B cell (primary cell): ENCODE measurements around the gene TAS1R1. TPM values are rescaled to one million over a fixed set of nuclear protein-coding genes. Genes with fewer than 3 reads are reported as not detected.

Experiments used
- ATAC-seq: fragments of 200-7000 bp; cut with Tn5 transposase; one replicate; pipeline ENCODE4 v1.10.0; 2021; ENCODE audit warnings: low read depth, mild to moderate bottlenecking, moderate number of reproducible peaks, moderate library complexity
- CTCF ChIA-PET: fragments of 350-600 bp; sonication (Branson Sonifier 250); formaldehyde crosslinking; loops from one replicate; lab custom pipeline; 2021; ENCODE audit warnings: antibody characterized with exemption, inconsistent platforms; lab: Charles Lee
- POLR2A ChIA-PET: fragments of 350-600 bp; sonication (Branson Sonifier 250); formaldehyde crosslinking; loops from one replicate; lab custom pipeline; 2021; ENCODE audit warnings: antibody characterized with exemption; lab: Charles Lee
- DNase-seq: peaks from one replicate; pipeline ENCODE4 v3.0.0; 2013
- H2AFZ ChIP-seq: 2 replicates; pipeline ENCODE4 v1.6.1; 2012; ENCODE audit warnings: mild to moderate bottlenecking, low read depth, low read length; ENCODE audit not compliant: insufficient read depth, poor library complexity, severe bottlenecking
- H3K27ac ChIP-seq, 2 donors: 1 replicate in 1 of 2; 2 replicates in 1 of 2; pipeline ENCODE4 v1.5.1; 2012 to 2013; ENCODE audit warnings: low read length in 2 of 2, mild to moderate bottlenecking in 2 of 2, moderate library complexity in 1 of 2
- H3K27me3 ChIP-seq, 4 experiments: fragments of 200-600 bp in 1 of 4; sonication (generic) in 1 of 4; replicated peaks in 1 of 4; 1 replicate in 2 of 4; 2 replicates in 2 of 4; pipeline versions ENCODE4 v1.6.1 to v1.7.0; 2013 to 2016; ENCODE audit warnings: low read length in 3 of 4, mild to moderate bottlenecking in 2 of 4, mixed read lengths in 1 of 4, moderate library complexity in 1 of 4; ENCODE audit not compliant: insufficient read depth in 4 of 4, control insufficient read depth in 3 of 4; ENCODE audit errors: control extremely low read depth in 1 of 4
- H3K36me3 ChIP-seq, 2 experiments: replicated peaks in 1 of 2; 1 replicate in 1 of 2; 2 replicates in 1 of 2; pipeline versions ENCODE4 v1.6.1 to v1.7.1; 2013; ENCODE audit warnings: low read length in 1 of 2; ENCODE audit not compliant: insufficient read depth in 2 of 2, control insufficient read depth in 1 of 2; ENCODE audit errors: control extremely low read depth in 1 of 2, extremely low read depth in 1 of 2
- H3K4me1 ChIP-seq, 2 donors: fragments of 200-600 bp in 1 of 2; sonication (generic) in 1 of 2; 1 replicate in 1 of 2; 2 replicates in 1 of 2; pipeline versions ENCODE4 v1.5.1 to v1.6.1; 2013 to 2017; ENCODE audit warnings: low read length in 2 of 2; ENCODE audit not compliant: control insufficient read depth in 2 of 2, insufficient read depth in 2 of 2
- H3K4me2 ChIP-seq: replicated peaks from 2 replicates; pipeline ENCODE3; 2012; ENCODE audit warnings: mild to moderate bottlenecking, low read depth, low read length; ENCODE audit not compliant: poor library complexity, severe bottlenecking
- H3K4me3 ChIP-seq, 5 experiments: fragments of 200-600 bp in 1 of 5; sonication (generic) in 1 of 5; 1 replicate in 3 of 5; 2 replicates in 2 of 5; pipeline versions ENCODE4 v1.5.1 to v1.7.0; 2011 to 2016; ENCODE audit warnings: low read length in 4 of 5, mild to moderate bottlenecking in 4 of 5, low read depth in 2 of 5, control low read depth in 1 of 5, moderate library complexity in 1 of 5; ENCODE audit not compliant: insufficient read depth in 1 of 5; ENCODE audit errors: control extremely low read depth in 1 of 5, extremely low read depth in 1 of 5
- H3K79me2 ChIP-seq: fragments of 200-600 bp; sonication (generic); one replicate; pipeline ENCODE4 v1.6.0; 2016; ENCODE audit warnings: low read length; ENCODE audit not compliant: control insufficient read depth, insufficient read depth
- H3K9ac ChIP-seq: fragments of 200-600 bp; sonication (generic); 2 replicates; pipeline ENCODE4 v1.6.1; 2017; ENCODE audit warnings: mild to moderate bottlenecking, low read length, moderate library complexity
- H3K9me3 ChIP-seq, 3 donors: one replicate each; pipeline versions ENCODE4 v1.6.1 to v1.7.1; 2013; ENCODE audit warnings: low read length in 2 of 3; ENCODE audit not compliant: control insufficient read depth in 2 of 3, insufficient read depth in 1 of 3; ENCODE audit errors: control extremely low read depth in 1 of 3
- H4K20me1 ChIP-seq: 2 replicates; pipeline ENCODE4 v1.6.0; 2012; ENCODE audit warnings: mild to moderate bottlenecking, low read length; ENCODE audit not compliant: insufficient read depth, control insufficient read depth, poor library complexity, severe bottlenecking
- H3K27ac Mint-ChIP-seq: one replicate; pipeline ENCODE4 v1.8.0; 2021; ENCODE audit warnings: mixed read lengths
- H3K27me3 Mint-ChIP-seq: one replicate; pipeline ENCODE4 v1.8.0; 2021; ENCODE audit warnings: mixed read lengths
- H3K4me1 Mint-ChIP-seq: one replicate; pipeline ENCODE4 v1.8.0; 2021; ENCODE audit warnings: mixed read lengths
- H3K4me3 Mint-ChIP-seq: one replicate; pipeline ENCODE4 v1.8.0; 2021; ENCODE audit warnings: mixed read lengths
- H3K9me3 Mint-ChIP-seq: one replicate; pipeline ENCODE4 v1.8.0; 2022; ENCODE audit warnings: mixed read lengths; ENCODE audit not compliant: insufficient read depth
- CTCF ChIP-seq: fragments of 200-600 bp; IDR thresholded peaks from one replicate; pipeline ENCODE4 v1.8.0; 2022; ENCODE audit warnings: antibody characterized with exemption, mild to moderate bottlenecking
- EZH2 ChIP-seq: IDR thresholded peaks from 2 replicates; pipeline ENCODE4 v1.6.1; 2012; ENCODE audit warnings: borderline replicate concordance, low read depth, mild to moderate bottlenecking, moderate library complexity, low read length; ENCODE audit not compliant: insufficient read depth, poor library complexity, severe bottlenecking
- WGBS: methylation state at CpG from one replicate; pipeline ENCODE4 v1.1.5; 2013; ENCODE audit warnings: missing lambda C conversion rate; ENCODE audit not compliant: insufficient coverage; 5-methylcytosine and 5-hydroxymethylcytosine counted together
- intact Hi-C: fragments of 100-400 bp; cut with micrococcal nuclease; formaldehyde crosslinking; loops from one replicate; pipeline ENCODE4 v1.10.0; 2022
- polyA plus RNA-seq: library from polyadenylated mRNA; depleted of rRNA; stranded (reverse); fragments of >200 nt; gene quantifications from 2 replicates; pipeline ENCODE4 v1.2.3, GENCODE V29; 2012
- total RNA-seq, 2 donors: library from RNA; stranded (reverse); fragments of 120-200 nt in 1 of 2; gene quantifications; 1 replicate in 1 of 2; 2 replicates in 1 of 2; pipeline versions ENCODE4 v1.2.3 to v1.2.4, GENCODE V29; 2013 to 2022

TAS1R1 gene
- total and polyA plus RNA-seq, 2 donors (not counting 1 experiment from before 2014, with no cell fraction given): 0.09 TPM; not detected in 1

DNA sequence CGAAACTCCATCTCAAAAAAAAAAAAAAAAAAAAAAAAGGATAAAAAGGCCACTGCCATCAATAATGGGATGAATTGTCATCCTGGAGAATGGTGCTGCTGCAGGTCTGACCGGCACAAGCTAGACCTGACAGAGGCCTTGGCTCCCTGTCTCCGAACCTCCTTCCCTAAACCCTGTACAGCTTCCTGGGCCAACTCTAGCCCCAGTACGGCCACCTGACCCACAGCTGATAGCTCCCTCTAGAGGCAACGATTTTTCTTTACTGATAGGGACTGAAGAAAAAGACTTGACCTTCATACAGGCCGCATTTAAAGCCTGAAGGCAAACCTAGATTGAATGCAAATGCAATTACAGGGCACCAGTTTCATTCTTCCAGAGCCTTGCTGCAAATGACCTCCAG is 31.5 kb upstream of the TAS1R1 start:
- no peaks in the 10 kb centered on the region for H3K27me3 ChIP-seq
- H3K79me2 ChIP-seq: no peaks in the 10 kb centered on the region
- Mint-ChIP-seq H3K9me3 (no peaks in the 10 kb centered on the region), H3K4me3 (no peak overlapping the region), H3K4me1 (no peaks in the 10 kb centered on the region), H3K27ac (no peak overlapping the region), H3K27me3 (no peaks in the 10 kb centered on the region)
- H2AFZ ChIP-seq: no peak overlapping the region
- no peaks in the 10 kb centered on the region for H4K20me1 ChIP-seq
- no peak overlapping the region for H3K27ac ChIP-seq
- DNase-seq (no peak), ATAC-seq (no peak)
- ChIA-PET CTCF (interaction anchor here (0.6 to 2.5 kb wide), 5 partner anchors 11 to 1293 kb away, joined by 3 to 10 read pairs (median 4); partner anchors contain the start of genes NOL9, PLEKHG5 and TAS1R1), POLR2A (no interaction called here)
- H3K36me3 ChIP-seq: peaks cover 0 to 29% of the 10 kb centered on the region in 2 experiments
- no peak overlapping the region for H3K9ac ChIP-seq
- H3K4me1 ChIP-seq: no peaks in the 10 kb centered on the region
- H3K4me3 ChIP-seq: no peak overlapping the region
- WGBS: 72% methylated on average over 5 of the region's 6 CpGs
- peak; percentile 18 for TF ChIP-seq CTCF
- TF ChIP-seq EZH2: no peak
- intact Hi-C loops: no loop called here
- no peaks in the 10 kb centered on the region for H3K9me3 ChIP-seq
- H3K4me2 ChIP-seq: no peak overlapping the region

- intact Hi-C loops: no loop called here
- DNase-seq (no peak), ATAC-seq (no peak)
- 86% methylated on average over 10 of the region's 11 CpGs for WGBS
- POLR2A ChIA-PET: no interaction called here
- H3K27me3 Mint-ChIP-seq: no peaks in the 10 kb centered on the region
- Histone ChIP-seq H3K36me3 (peaks cover 0 to 44% of the 10 kb centered on the region in 2 experiments), H3K27ac (no peak overlapping the region), H4K20me1 (no peaks in the 10 kb centered on the region), H3K79me2 (no peaks in the 10 kb centered on the region), H3K4me1 (no peaks in the 10 kb centered on the region), H3K4me3 (no peak overlapping the region), H3K9ac (no peak overlapping the region), H3K4me2 (no peak overlapping the region), H3K9me3 (no peaks in the 10 kb centered on the region), H3K27me3 (no peaks in the 10 kb centered on the region), H2AFZ (no peak overlapping the region)
- CTCF ChIA-PET: no interaction called here
- no peaks in the 10 kb centered on the region for H3K4me1 Mint-ChIP-seq
- TF ChIP-seq CTCF (no peak), EZH2 (no peak)
- no peak overlapping the region for H3K4me3 Mint-ChIP-seq
- no peak overlapping the region for H3K27ac Mint-ChIP-seq
- H3K9me3 Mint-ChIP-seq: no peaks in the 10 kb centered on the region
Measured at GRCh38 chr1:6526316-6526715, 28.8 kb upstream of the TAS1R1 start.
